ENCODE results near the gene MPV17L2. TPM values are rescaled to one million over a fixed set of nuclear protein-coding genes. Genes with fewer than 3 reads are reported as not detected.

MPV17L2 gene
- total and polyA plus RNA-seq, 2 experiments from 2014 or later: 38.7 to 81.3 TPM

GRCh38 chr19:18203863-18204393 lies 10.9 kb downstream of the MPV17L2 start, which contains the start of gene RAB3A (continued):
- TF ChIP-seq ETS1 (IDR thresholded peaks at IDR 0.05): no peak
- TF ChIP-seq CREB1 (CRISPR knock-in tag; IDR thresholded peaks at IDR 0.05; ENCODE audit: low read depth): peak; percentile 88
- TF ChIP-seq REST (IDR thresholded peaks at IDR 0.05; ENCODE audit: unreplicated experiment): no peak
- no peak for TF ChIP-seq NANOG (IDR thresholded peaks at IDR 0.05; ENCODE audit: borderline replicate concordance)
- TF ChIP-seq JUNB (IDR thresholded peaks at IDR 0.05; ENCODE audit: unreplicated experiment): no peak

- 0 out of 2 replicates have a peak overlapping the region, but pooled peaks have one; percentile 49 for H2AFZ ChIP-seq
- peaks cover 20% of the 10 kb centered on the region for H3K36me3 Mint-ChIP-seq (ENCODE audit: low read depth)
- H3K4me1 ChIP-seq (ENCODE audit: insufficient read depth): peaks cover 11% of the 10 kb centered on the region
- H3K4me3 ChIP-seq: peak overlapping the region; percentile 78
- H3K27ac Mint-ChIP-seq: peak overlapping the region; percentile 94
- peaks cover 23% of the 10 kb centered on the region for H3K4me1 Mint-ChIP-seq
- peaks cover 4% of the 10 kb centered on the region; the same call in 1 of the 2 replicates for H3K36me3 ChIP-seq (ENCODE audit: insufficient read depth)
- H3K79me2 ChIP-seq (replicated peaks; ENCODE audit: insufficient read depth): 0 out of 2 replicates have a peak, but pooled peaks cover 6% of the 10 kb centered on the region
- peak overlapping the region; percentile 99 for H3K4me2 ChIP-seq
- peaks cover 20% of the 10 kb centered on the region for H3K27me3 Mint-ChIP-seq (ENCODE audit: insufficient read depth, low read depth, poor library complexity)
- TF ChIP-seq POLR2AphosphoS5 (IDR thresholded peaks at IDR 0.05; ENCODE audit: low read depth): peak; percentile 65; the same call in 1 of the 2 replicates
- no peak for TF ChIP-seq ETS1 (IDR thresholded peaks at IDR 0.05)
- DNase-seq (ENCODE audit: low spot score) (peak; percentile 79), ATAC-seq (peak; percentile 8)
- H4K20me1 ChIP-seq (replicated peaks; ENCODE audit: insufficient read depth): no peaks in the 10 kb centered on the region; the same call in none of the 2 replicates
- peak overlapping the region; percentile 99 for H3K27ac ChIP-seq (ENCODE audit: low read depth)
- H3F3A ChIP-seq (replicated peaks; ENCODE audit: low read depth): peaks cover 31% of the 10 kb centered on the region
- no peaks in the 10 kb centered on the region for H3K27me3 ChIP-seq (ENCODE audit: insufficient read depth)
- no peaks in the 10 kb centered on the region for H3K9me2 ChIP-seq (ENCODE audit: insufficient read depth)
- no peaks in the 10 kb centered on the region for H3K9me3 Mint-ChIP-seq
- peak overlapping the region; percentile 85 for H3K4me3 Mint-ChIP-seq
Observed at GRCh38 chr19:18204394-18205199, 11.6 kb downstream of the MPV17L2 start.

All from GM23338 (cell line).